Loucy (cell line): ENCODE measurements around the gene ZNF598.

Experiments
- H2AFZ ChIP-seq: fragments of 200-600 bp; sonication (generic); 2 replicates; pipeline ENCODE4 v1.6.0; 2016; ENCODE audit warnings: antibody characterized with exemption, mild to moderate bottlenecking, low read length, moderate library complexity
- H3F3A ChIP-seq: fragments of 200-600 bp; 2 replicates; pipeline ENCODE4 v1.6.0; 2016; ENCODE audit warnings: antibody characterized with exemption, low read depth, mild to moderate bottlenecking
- H3K27me3 ChIP-seq: fragments of 200-600 bp; sonication (generic); 2 replicates; pipeline ENCODE4 v1.6.1; 2014; ENCODE audit warnings: low read length, mild to moderate bottlenecking; ENCODE audit not compliant: insufficient read depth, poor library complexity, severe bottlenecking
- H3K36me3 ChIP-seq: fragments of 200-600 bp; sonication (generic); 2 replicates; pipeline ENCODE4 v1.6.1; 2016; ENCODE audit warnings: low read length; ENCODE audit not compliant: insufficient read depth
- H3K4me1 ChIP-seq: fragments of 200-600 bp; sonication (generic); 2 replicates; pipeline ENCODE4 v1.5.1; 2014; ENCODE audit warnings: low read length, mild to moderate bottlenecking; ENCODE audit not compliant: insufficient read depth, poor library complexity, severe bottlenecking
- H3K4me2 ChIP-seq: fragments of 200-600 bp; sonication (generic); 2 replicates; pipeline ENCODE4 v1.6.0; 2014; ENCODE audit warnings: antibody characterized with exemption, low read length, low read depth, mild to moderate bottlenecking; ENCODE audit not compliant: poor library complexity, severe bottlenecking
- H3K4me3 ChIP-seq: fragments of 200-600 bp; sonication (generic); 2 replicates; pipeline ENCODE4 v1.5.1; 2014; ENCODE audit warnings: low read length, mild to moderate bottlenecking, mixed read lengths; ENCODE audit not compliant: poor library complexity, severe bottlenecking
- H3K79me2 ChIP-seq: fragments of 200-600 bp; sonication (generic); 2 replicates; pipeline ENCODE4 v1.6.1; 2014; ENCODE audit warnings: low read length; ENCODE audit not compliant: insufficient read depth
- H3K9ac ChIP-seq: fragments of 200-600 bp; sonication (generic); 2 replicates; pipeline ENCODE4 v1.6.0; 2014; ENCODE audit warnings: mild to moderate bottlenecking, low read depth, low read length, moderate library complexity; ENCODE audit not compliant: poor library complexity, severe bottlenecking
- H3K9me2 ChIP-seq: fragments of 200-600 bp; sonication (generic); replicated peaks from 2 replicates; pipeline ENCODE4 v1.6.1; 2016; ENCODE audit warnings: low read depth, low read length, mixed read lengths
- H3K9me3 ChIP-seq: fragments of 200-600 bp; sonication (generic); 2 replicates; pipeline ENCODE4 v1.6.1; 2014; ENCODE audit warnings: mild to moderate bottlenecking, antibody characterized with exemption, low read length, low read depth; ENCODE audit not compliant: insufficient read depth
- H4K20me1 ChIP-seq: fragments of 200-600 bp; sonication (generic); 2 replicates; pipeline ENCODE4 v1.6.0; 2014; ENCODE audit warnings: antibody characterized with exemption, low read length, mild to moderate bottlenecking; ENCODE audit not compliant: insufficient read depth, poor library complexity, severe bottlenecking
- EZH2phosphoT487 ChIP-seq: fragments of 200-600 bp; IDR thresholded peaks from 2 replicates; pipeline ENCODE4 v1.6.1; 2018; ENCODE audit warnings: antibody characterized with exemption, mild to moderate bottlenecking, moderate library complexity, borderline replicate concordance
- TF ChIP-seq, protein P1 (sequence below): fragments of 200-600 bp; sonication (generic); conservative IDR thresholded peaks from 2 replicates; pipeline ENCODE4 v1.5.1; 2014; ENCODE audit warnings: mild to moderate bottlenecking, antibody characterized with exemption, low read length

Gene ZNF598

DNA sequence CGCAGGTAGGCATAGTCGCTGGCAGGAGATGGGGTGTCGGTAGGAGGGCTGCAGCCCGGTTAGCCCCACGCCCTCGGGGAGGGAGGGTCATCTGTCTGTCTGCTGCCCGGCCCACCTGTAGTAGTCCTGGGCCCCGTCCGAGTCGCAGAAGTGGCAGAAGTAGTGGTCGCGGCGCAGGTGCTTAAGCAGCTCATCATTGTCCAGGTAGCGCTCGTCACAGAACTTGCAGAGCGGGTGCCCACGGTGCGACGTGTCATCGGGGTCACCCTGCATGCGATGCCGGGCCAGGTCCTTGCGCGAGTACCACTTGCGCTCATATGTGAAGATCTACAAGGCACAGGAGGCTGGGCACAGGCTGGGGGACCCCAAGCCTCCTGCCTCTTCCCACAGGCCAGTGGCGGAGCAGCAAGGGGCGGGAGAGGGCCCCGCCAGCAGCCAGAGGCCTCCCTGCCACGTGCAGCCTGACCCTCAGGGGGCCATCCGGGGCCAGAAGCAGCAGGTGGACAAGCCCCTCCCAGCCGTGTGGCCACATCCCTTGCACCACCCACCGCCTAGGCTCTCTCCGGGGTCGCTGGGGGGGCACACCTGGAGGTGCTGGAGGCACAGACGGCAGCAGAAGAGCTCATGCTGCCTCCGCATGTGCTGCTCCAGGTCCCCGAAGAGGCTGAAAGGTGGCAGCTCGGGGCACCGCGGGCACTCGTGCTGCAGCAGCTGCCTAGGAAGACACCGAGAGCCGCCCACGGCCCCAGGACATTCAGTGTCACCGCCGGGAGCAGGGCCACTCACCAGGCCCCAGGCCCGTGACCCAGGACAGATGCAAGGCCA lies 7.0 kb downstream of the ZNF598 start:
- Histone ChIP-seq H3K79me2 (peaks cover 37% of the 10 kb centered on the region), H3K4me2 (no peak overlapping the region), H3F3A (no peaks in the 10 kb centered on the region), H4K20me1 (peaks cover 8% of the 10 kb centered on the region), H3K27me3 (no peaks in the 10 kb centered on the region), H3K9me2 (no peaks in the 10 kb centered on the region), H3K4me1 (no peaks in the 10 kb centered on the region), H3K36me3 (peaks cover 28% of the 10 kb centered on the region; the same call in 1 of the 2 replicates), H3K9ac (no peak overlapping the region), H2AFZ (no peak overlapping the region), H3K9me3 (no peaks in the 10 kb centered on the region), H3K4me3 (no peak overlapping the region)
- TF ChIP-seq EZH2phosphoT487 = no peak
- TF ChIP-seq, protein P1, sequence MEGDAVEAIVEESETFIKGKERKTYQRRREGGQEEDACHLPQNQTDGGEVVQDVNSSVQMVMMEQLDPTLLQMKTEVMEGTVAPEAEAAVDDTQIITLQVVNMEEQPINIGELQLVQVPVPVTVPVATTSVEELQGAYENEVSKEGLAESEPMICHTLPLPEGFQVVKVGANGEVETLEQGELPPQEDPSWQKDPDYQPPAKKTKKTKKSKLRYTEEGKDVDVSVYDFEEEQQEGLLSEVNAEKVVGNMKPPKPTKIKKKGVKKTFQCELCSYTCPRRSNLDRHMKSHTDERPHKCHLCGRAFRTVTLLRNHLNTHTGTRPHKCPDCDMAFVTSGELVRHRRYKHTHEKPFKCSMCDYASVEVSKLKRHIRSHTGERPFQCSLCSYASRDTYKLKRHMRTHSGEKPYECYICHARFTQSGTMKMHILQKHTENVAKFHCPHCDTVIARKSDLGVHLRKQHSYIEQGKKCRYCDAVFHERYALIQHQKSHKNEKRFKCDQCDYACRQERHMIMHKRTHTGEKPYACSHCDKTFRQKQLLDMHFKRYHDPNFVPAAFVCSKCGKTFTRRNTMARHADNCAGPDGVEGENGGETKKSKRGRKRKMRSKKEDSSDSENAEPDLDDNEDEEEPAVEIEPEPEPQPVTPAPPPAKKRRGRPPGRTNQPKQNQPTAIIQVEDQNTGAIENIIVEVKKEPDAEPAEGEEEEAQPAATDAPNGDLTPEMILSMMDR = no peak

DNA sequence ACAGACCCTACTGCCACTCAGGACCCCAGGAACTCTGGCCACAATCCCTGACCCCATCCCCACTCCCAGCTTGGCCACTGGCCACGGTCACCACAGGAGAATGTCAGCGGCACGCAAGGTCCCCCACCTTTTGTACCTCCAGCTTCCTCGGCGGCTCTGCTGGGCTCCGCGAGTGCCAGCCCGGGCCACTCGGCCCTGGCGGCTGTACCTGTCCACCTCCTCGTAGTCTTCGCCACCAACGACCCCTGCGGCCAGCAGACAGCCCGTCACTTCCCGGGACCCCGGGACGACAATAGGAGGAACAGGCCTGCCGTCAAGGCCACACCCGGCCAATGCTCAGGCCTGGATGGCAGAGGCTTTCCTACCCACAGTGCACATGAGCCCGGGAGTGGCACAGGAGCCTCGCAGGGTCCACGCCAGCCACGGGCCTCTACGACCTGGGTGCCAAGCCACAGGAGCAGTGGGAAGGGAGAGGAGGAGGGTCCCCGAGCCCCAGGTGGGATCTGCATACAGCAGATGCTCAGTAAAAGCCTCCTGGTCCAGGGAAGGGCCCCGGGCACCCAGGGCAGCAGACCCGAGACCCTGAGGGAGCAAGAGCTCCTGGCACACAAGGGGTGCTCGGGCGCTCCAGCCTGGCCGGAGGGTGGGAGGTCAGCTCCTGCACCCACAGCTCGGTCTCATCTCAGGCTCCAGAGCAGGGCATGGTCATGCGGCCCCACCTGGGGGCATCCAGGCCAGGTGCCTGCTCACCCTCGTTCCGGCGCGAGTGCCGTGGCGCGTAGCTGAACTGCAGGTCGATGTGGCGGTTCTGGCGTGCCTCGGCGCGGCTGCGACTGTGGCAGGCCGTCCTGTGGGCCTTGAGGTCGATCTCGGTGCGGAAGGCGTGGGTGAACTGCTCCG lies 7.9 kb downstream of the ZNF598 start:
- H2AFZ ChIP-seq = no peak overlapping the region
- peaks cover 31% of the 10 kb centered on the region; the same call in 1 of the 2 replicates for H3K36me3 ChIP-seq
- H3K79me2 ChIP-seq = peaks cover 28% of the 10 kb centered on the region
- H3K27me3 ChIP-seq = no peaks in the 10 kb centered on the region
- H3F3A ChIP-seq = no peaks in the 10 kb centered on the region
- H3K9me2 ChIP-seq = no peaks in the 10 kb centered on the region
- H3K4me3 ChIP-seq = no peak overlapping the region
- TF ChIP-seq EZH2phosphoT487 = no peak
- TF ChIP-seq, protein P1 = no peak
- H4K20me1 ChIP-seq = peaks cover 4% of the 10 kb centered on the region
- H3K9ac ChIP-seq = no peak overlapping the region
- no peak overlapping the region for H3K4me2 ChIP-seq
- H3K4me1 ChIP-seq = no peaks in the 10 kb centered on the region
- H3K9me3 ChIP-seq = no peaks in the 10 kb centered on the region

DNA sequence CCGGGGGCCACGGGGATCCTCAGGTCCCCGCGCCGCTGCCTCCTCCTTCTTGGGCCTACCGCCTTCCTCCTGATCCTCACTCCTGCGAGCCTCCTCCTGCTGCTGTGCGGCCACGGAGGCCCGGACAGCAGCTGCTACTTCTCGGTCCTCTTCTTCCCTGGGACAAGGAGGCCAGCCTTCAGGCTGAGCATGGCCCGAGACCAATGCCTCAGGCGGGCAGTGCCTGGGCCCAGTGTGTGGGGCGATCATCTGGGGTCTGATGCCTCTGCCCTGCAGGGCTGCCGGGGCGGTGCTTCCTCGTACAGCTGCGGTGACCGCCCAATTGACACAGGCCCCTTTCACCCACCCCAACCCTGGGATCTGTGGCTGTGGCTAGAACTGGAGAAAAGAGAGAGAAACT lies 8.6 kb downstream of the ZNF598 start:
- Histone ChIP-seq H3K4me3 (no peak overlapping the region), H3K36me3 (peaks cover 31% of the 10 kb centered on the region; the same call in 1 of the 2 replicates), H3K4me2 (no peak overlapping the region), H2AFZ (no peak overlapping the region), H3K9ac (no peak overlapping the region), H4K20me1 (peaks cover 4% of the 10 kb centered on the region), H3K4me1 (no peaks in the 10 kb centered on the region), H3K9me3 (no peaks in the 10 kb centered on the region), H3K27me3 (no peaks in the 10 kb centered on the region), H3K9me2 (no peaks in the 10 kb centered on the region), H3K79me2 (peaks cover 21% of the 10 kb centered on the region; the same call in 1 of the 2 replicates), H3F3A (no peaks in the 10 kb centered on the region)
- no peak for TF ChIP-seq EZH2phosphoT487
